Measurements from ENCODE around the gene PCNX2. TPM values are rescaled to one million over a fixed set of nuclear protein-coding genes. Genes with fewer than 3 reads are reported as not detected.

PCNX2 gene
- total RNA-seq, 1 experiment from 2014 or later = 15.3 TPM

DNA sequence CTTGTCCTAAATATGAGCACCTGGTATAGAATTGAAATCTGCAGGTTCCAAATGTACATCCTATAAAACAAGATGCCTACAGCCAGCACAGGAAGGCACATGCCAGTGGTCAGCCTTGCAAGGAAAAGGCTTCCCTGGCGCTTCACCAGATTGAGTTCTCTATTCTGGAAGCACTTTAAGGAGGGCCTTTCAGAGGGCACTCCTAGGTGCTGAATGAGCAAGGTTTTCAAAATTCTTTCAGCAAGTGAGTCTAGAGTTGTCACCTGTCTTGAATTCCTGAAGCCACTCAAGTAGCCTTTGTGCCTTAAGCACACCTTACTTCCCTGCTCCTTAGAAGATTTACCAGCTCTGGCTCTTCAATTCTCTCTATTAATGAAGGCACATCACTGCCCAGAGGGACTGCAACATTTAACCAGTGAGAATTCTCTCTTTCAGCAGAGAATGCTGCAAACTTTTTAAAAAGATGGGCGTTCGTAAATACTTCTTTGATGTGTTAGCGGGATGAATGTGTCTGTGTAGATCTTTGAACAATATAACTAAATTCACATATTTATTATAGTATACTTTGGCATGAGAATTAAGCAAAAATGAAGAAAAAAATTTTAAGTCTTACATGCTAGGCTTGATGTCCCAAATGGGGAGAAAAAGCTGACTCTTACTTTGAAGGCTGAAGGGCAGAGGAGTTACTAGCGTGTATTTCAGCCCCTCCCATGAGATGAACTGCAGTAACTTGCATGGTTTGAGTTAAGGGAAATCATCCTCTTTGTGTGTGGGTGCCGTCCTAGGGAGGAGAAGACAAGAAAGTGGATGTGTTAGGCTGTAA is 183.1 kb downstream of the PCNX2 start:
- Histone ChIP-seq H3K9ac (ENCODE audit: low read length) (peak overlapping the region; percentile 66), H3K79me2 (ENCODE audit: insufficient read depth, low read length) (no peaks in the 10 kb centered on the region), H3K27ac (ENCODE audit: low read depth, low read length) (peak overlapping the region; percentile 87), H3K9me2 (ENCODE audit: insufficient read depth) (no peaks in the 10 kb centered on the region), H3K9me3 (ENCODE audit: control insufficient read depth in 1 of 2, insufficient read depth in 1 of 2, low read depth in 1 of 2, low read length in 2 of 2) (no peaks in the 10 kb centered on the region), H4K20me1 (ENCODE audit: insufficient read depth) (no peaks in the 10 kb centered on the region), H2AFZ (ENCODE audit: low read depth, low read length, poor library complexity, severe bottlenecking) (no peak overlapping the region), H3K4me2 (ENCODE audit: low read length) (peak overlapping the region; percentile 88), H3K4me1 (ENCODE audit: control insufficient read depth in 1 of 2, insufficient read depth in 2 of 2, low read length in 2 of 2) (peaks cover 30 to 38% of the 10 kb centered on the region in 2 experiments), H3K27me3 (ENCODE audit: insufficient read depth, low read length) (no peaks in the 10 kb centered on the region), H3K36me3 (ENCODE audit: control insufficient read depth in 1 of 2, insufficient read depth in 2 of 2, low read length in 2 of 2) (no peaks in the 10 kb centered on the region), H3K4me3 (replicated peaks in 1 of 2; ENCODE audit: low read depth in 1 of 2, low read length in 2 of 2) (peak overlapping the region; percentile 2 to 54)
- RAD21 ChIA-PET (ENCODE audit: low non-redundant PET in 1 of 2, low total read pairs in 2 of 2, uncharacterized antibody in 2 of 2, unreplicated experiment in 2 of 2) = no interaction called here
- BruUV-seq (replicated peaks) = TSS peak; percentile 72
- CTCF ChIA-PET = no interaction called here
- DNase-seq (ENCODE audit: low read depth, low spot score) = no peak
- POLR2A ChIA-PET = interaction anchor here (1.3 kb wide), 1 partner anchor 12 kb away, joined by 3 read pairs; no protein-coding TSS in a partner anchor
- peak; percentile 55 for ATAC-seq
- intact Hi-C loops (cut with micrococcal nuclease) = loop anchor here (5.0 kb wide), 1 partner anchor 480 kb away; the partner anchor contains the start of gene SIPA1L2
- no peak for TF ChIP-seq YY1 (IDR thresholded peaks at IDR 0.05; ENCODE audit: extremely low read depth, insufficient replicate concordance, low read depth, low read length)
- TF ChIP-seq, protein P1, sequence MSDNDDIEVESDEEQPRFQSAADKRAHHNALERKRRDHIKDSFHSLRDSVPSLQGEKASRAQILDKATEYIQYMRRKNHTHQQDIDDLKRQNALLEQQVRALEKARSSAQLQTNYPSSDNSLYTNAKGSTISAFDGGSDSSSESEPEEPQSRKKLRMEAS (IDR thresholded peaks at IDR 0.05) = 0 out of 2 replicates have a peak, but pooled peaks have one; percentile 14
- no peak for TF ChIP-seq EZH2 (IDR thresholded peaks at IDR 0.05)
- TF ChIP-seq, protein P2, sequence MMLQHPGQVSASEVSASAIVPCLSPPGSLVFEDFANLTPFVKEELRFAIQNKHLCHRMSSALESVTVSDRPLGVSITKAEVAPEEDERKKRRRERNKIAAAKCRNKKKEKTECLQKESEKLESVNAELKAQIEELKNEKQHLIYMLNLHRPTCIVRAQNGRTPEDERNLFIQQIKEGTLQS (IDR thresholded peaks at IDR 0.05) = no peak
- TF ChIP-seq, protein P3, sequence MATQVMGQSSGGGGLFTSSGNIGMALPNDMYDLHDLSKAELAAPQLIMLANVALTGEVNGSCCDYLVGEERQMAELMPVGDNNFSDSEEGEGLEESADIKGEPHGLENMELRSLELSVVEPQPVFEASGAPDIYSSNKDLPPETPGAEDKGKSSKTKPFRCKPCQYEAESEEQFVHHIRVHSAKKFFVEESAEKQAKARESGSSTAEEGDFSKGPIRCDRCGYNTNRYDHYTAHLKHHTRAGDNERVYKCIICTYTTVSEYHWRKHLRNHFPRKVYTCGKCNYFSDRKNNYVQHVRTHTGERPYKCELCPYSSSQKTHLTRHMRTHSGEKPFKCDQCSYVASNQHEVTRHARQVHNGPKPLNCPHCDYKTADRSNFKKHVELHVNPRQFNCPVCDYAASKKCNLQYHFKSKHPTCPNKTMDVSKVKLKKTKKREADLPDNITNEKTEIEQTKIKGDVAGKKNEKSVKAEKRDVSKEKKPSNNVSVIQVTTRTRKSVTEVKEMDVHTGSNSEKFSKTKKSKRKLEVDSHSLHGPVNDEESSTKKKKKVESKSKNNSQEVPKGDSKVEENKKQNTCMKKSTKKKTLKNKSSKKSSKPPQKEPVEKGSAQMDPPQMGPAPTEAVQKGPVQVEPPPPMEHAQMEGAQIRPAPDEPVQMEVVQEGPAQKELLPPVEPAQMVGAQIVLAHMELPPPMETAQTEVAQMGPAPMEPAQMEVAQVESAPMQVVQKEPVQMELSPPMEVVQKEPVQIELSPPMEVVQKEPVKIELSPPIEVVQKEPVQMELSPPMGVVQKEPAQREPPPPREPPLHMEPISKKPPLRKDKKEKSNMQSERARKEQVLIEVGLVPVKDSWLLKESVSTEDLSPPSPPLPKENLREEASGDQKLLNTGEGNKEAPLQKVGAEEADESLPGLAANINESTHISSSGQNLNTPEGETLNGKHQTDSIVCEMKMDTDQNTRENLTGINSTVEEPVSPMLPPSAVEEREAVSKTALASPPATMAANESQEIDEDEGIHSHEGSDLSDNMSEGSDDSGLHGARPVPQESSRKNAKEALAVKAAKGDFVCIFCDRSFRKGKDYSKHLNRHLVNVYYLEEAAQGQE (IDR thresholded peaks at IDR 0.05; ENCODE audit: low read depth) = no peak
- no peak for TF ChIP-seq POLR2A (IDR thresholded peaks at IDR 0.05; ENCODE audit: borderline replicate concordance, extremely low read depth, insufficient read depth, insufficient read length)

All from HCT116 (cell line).